SHP77 treated with DMSO at 0.1 percent for 48 hours (cell line): ENCODE data around the gene ITIH6.
"Not testable (repeated sequence)": the region's sequence is repeated elsewhere in the genome, so short reads cannot be mapped to it uniquely, and the experiment has no call there.

ENCODE experiments used
- DNase-seq: peaks from one replicate; lab custom pipeline; 2025; lab: John Stamatoyannopoulos, UW

ITIH6 gene

GRCh38 chrX:54799046-54799445, 991 bp upstream of the ITIH6 start:
- no peak for DNase-seq

GRCh38 chrX:54794795-54795194, 3.3 kb downstream of the ITIH6 start:
- no peak for DNase-seq

GRCh38 chrX:54794028-54794427, 4.0 kb downstream of the ITIH6 start:
- DNase-seq, result no peak

- DNase-seq, result not testable (repeated sequence)
Measured at GRCh38 chrX:54789405-54789804, 8.7 kb downstream of the ITIH6 start.

GRCh38 chrX:54788446-54788845, 9.6 kb downstream of the ITIH6 start:
- no peak for DNase-seq

GRCh38 chrX:54786967-54787366, 11.1 kb downstream of the ITIH6 start:
- peak; percentile 67 for DNase-seq

- no peak for DNase-seq
Measured at GRCh38 chrX:54785901-54786300, 12.2 kb downstream of the ITIH6 start.

GRCh38 chrX:54776987-54777672, 20.9 kb downstream of the ITIH6 start:
- DNase-seq, result no peak

GRCh38 chrX:54776061-54776460, 22.0 kb downstream of the ITIH6 start:
- no peak for DNase-seq

- peak; percentile 58 for DNase-seq
Measured at GRCh38 chrX:54774391-54775094, 23.5 kb downstream of the ITIH6 start.

GRCh38 chrX:54758114-54759055, 39.7 kb downstream of the ITIH6 start:
- DNase-seq, result no peak

GRCh38 chrX:54754854-54755253, 43.2 kb downstream of the ITIH6 start:
- no peak for DNase-seq

- no peak for DNase-seq
Measured at GRCh38 chrX:54748626-54749025, 49.4 kb downstream of the ITIH6 start.

- DNase-seq, result no peak
Measured at GRCh38 chrX:54747733-54748393, 50.2 kb downstream of the ITIH6 start.

GRCh38 chrX:54746928-54747327, 51.1 kb downstream of the ITIH6 start:
- DNase-seq, result no peak

GRCh38 chrX:54745676-54746075, 52.4 kb downstream of the ITIH6 start:
- DNase-seq, result no peak

GRCh38 chrX:54738567-54738966, 59.5 kb downstream of the ITIH6 start:
- DNase-seq, result not testable (repeated sequence)

- not testable (repeated sequence) for DNase-seq
Measured at GRCh38 chrX:54736298-54736942, 61.6 kb downstream of the ITIH6 start.

GRCh38 chrX:54721424-54721823, 76.6 kb downstream of the ITIH6 start:
- no peak for DNase-seq

- no peak for DNase-seq
Measured at GRCh38 chrX:54715621-54716020, 82.4 kb downstream of the ITIH6 start.

- no peak for DNase-seq
Measured at GRCh38 chrX:54714424-54714823, 83.6 kb downstream of the ITIH6 start.
